NCI-H345 treated with DMSO at 0.1 percent for 48 hours (cell line): ENCODE results near the gene ACSF3.

Experiments
- DNase-seq: peaks from one replicate; lab custom pipeline; 2025; ENCODE audit not compliant: unreplicated experiment; lab: John Stamatoyannopoulos, UW

ACSF3 gene

GRCh38 chr16:89142474-89143195, 49.0 kb downstream of the ACSF3 start:
- DNase-seq = no peak

DNA sequence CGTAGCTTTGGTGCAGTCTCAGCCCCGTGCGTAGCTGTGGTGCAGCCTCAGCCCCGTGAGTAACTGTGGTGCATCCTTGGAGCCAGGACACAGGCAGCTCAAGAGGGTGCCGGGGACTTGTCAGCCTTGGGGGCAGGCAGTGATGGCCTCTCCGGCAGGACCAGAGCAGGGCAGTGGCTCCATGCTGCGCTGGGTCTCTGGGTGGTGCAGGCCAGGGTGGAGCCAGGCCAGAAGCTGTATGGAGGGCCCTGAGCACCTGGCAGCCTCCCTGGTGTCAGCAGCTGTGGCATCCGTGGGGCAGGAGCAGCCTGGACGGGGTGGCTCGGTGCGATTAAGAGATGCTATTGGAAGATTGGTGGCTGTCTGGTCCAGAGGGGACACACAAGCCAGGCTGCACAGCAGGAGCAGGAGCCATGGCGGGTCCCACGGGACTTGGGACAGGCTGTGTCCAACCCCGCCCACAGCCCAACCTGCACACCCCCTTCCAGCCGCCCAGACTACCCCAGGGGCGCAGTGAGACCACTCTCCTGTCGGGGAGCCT, 49.6 kb downstream of the ACSF3 start:
- DNase-seq = no peak

DNA sequence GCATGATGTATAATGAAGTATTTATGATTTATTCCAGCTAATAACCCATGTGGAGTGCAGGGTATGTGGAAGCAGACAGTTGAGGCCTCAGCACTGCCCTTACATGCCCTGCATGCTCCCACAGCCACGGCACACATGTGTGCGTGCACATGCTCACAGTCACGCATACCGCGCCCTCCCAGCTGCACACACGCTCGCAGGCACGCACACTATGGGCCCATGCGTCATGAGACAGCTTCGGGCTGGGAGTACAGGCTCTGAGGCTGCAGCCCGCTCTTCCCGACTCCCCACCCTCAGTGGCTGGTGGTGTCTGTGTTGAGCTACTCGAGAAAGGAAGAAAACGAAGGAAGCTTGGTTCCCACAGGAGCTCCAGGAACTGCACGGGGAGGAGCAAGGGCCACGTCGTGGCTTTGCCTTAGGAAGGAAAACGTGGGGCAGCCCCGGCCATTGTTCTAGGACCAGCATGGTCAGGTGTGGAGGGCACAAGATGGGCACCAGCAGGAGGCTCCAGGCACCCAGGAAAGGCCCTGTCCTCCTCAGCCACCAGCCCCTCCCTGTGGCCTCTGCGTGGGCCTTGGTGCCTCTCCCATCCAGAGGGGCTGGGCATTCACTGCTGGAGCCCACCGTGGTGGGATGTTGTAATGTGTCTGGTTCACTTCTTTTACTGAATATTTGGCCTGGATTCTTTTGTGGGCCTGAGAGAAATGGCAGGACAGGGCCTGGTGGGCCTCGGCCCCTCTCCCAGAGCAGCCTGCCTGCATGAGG, 50.4 kb downstream of the ACSF3 start:
- DNase-seq = no peak

DNA sequence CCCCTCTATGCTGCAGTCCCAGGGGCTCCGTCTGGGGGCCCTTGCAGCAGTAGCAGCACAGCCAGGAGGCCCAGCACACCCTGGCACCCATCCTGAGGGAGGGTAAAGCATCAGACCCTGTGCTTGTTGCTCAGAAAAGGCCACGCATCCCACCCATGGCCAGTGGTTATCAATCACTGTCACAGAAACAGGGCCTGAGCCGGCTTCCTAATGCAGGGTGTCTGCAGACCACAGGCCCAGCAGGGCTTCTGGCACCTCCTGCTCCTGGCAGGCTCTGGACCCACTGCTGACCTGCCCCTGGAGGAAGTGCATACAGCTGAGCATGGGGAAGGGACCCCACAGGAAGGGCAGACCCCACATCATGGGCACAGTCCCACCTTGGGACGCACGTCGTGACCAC, 51.0 kb downstream of the ACSF3 start:
- DNase-seq = no peak

DNA sequence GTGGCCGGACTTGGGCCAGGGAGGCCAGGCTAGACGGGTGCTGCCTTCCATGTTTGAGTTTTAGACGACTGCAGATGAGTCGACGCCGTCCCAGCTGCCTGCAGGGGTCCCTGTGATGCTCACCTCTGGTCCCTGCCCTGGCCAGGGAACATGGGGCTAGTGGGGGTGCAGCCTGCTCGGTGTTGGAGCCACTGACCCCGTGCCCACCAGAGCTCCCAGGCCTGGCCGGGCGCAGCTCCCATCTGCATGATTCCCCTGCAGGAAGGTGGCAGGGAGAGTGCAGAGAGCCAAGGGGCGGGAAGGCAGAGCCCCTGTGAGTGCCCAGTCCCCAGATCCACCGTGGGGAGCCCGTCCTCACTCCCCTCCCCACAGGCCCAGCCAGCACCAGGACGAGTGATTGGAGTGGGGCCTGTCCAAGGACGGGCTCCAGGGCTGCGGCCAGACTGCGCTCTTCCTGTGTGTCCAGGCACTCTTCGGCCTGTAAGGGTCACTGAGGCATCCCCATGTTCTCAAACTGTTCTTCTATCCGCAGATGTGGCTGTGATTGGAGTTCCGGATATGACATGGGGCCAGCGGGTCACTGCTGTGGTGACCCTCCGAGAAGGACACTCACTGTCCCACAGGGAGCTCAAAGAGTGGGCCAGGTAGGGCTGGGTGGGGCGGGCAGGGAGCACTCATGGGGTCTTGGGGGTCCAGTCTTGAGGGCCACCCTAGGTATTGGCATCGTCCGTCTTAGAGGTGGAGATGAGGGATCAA, 51.9 kb downstream of the ACSF3 start:
- no peak for DNase-seq

DNA sequence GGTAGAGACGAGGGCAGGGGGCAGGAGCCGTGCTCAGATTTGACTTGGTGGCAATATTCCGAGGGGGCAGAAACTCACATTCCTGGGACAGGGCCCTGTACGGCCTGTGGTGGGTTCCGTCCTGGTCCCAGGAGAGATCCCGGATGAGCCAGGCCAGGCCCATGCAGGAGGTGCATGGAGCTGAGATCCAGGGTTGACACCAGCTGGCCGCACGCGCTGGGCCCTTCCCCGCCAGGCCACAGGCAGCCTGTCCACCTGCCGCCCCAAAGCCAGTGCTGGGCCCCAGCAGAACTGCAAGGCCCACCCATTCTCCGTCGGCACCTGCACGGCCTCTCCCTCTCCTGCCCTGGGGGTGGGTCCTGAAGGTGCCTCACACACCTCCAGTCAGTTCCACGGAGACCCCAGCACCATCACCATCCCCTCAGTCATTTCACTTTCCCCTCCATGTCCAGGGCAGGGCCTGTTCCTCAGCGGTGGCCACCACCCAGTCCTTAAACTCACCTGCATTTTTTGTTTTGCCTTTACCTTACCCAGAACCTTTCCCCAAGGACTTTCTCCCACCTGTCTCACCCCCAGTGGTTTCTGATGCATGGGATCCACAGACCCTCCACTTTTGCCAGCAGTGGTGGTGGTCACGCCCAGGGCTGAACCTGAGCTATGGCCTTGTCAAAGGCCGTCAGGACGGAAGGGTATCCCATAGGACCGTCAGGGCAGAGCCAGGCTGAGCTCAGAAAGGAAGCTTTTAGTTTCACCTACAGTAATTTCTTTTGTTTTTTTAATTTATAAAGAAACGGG, 52.8 kb downstream of the ACSF3 start:
- no peak for DNase-seq

DNA sequence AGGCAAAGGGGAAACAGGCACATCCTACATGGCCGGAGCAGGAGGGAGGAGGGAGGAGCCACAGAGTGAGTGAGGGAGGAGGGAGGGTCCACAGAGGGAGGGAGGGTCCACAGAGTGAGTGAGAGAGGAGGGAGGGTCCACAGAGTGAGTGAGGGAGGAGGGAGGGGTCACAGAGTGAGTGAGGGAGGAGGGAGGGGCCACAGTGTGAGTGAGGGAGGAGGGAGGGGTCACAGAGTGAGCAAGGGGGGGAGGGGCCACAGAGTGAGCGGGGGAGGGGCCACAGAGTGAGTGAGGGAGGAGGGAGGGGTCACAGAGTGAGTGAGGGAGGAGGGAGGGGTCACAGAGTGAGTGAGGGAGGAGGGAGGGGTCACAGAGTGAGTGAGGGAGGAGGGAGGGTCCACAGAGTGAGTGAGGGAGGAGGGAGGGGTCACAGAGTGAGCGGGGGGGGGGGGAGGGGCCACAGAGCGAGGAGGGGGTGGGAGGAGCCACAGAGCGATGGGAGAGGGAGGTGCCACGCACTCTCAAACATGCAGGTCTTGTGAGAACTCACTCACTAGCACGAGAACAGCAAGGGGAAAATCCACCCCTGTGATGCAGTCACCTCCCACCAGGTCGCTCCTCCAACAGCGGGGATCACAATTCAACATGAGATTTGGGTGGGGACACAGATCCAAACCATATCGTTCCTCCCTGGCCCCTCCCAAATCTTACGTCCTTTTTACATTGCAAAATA, 53.6 kb downstream of the ACSF3 start:
- DNase-seq = no peak

GRCh38 chr16:89149386-89149785, 55.7 kb downstream of the ACSF3 start:
- no peak for DNase-seq

DNA sequence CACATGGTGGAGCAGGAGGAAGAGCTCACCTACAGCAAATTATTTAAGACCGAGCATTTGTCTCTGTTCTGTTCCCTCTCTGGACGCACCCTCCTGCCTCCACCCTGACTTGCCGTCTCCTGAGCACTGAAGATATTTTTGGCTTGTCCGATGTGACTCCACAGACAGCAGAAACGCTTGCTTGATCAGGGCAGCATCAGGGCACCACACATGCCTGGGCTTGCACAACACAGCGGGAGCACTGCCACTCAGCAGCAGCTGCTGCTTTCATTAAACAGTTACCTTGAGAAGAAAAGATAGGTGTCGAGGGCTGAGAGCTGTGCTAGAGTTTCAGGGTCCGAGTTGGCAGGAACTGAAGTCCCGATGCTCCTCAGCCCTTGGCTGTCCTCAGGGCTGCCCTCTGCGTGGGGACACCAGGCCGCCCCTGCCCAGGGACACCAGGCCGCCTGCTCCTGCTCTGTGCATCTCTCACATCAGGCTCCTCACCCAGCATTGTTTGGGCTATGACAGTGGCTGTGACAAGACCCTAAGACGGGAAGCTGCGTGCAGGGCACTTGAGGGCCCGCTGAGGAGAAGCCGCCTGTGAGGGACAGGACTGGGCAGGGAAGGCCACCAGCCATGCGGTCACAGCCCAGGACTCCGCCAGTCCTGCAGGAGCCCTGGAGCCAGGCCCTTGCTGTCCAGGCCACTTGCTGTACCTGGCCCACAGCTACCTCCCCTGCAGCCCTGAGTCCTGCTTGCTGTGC, 56.6 kb downstream of the ACSF3 start:
- DNase-seq = peak; percentile 52

- DNase-seq = no peak
Measured at GRCh38 chr16:89150981-89151380, 57.3 kb downstream of the ACSF3 start.

- no peak for DNase-seq
Measured at GRCh38 chr16:89152831-89153700, 59.4 kb downstream of the ACSF3 start.

DNA sequence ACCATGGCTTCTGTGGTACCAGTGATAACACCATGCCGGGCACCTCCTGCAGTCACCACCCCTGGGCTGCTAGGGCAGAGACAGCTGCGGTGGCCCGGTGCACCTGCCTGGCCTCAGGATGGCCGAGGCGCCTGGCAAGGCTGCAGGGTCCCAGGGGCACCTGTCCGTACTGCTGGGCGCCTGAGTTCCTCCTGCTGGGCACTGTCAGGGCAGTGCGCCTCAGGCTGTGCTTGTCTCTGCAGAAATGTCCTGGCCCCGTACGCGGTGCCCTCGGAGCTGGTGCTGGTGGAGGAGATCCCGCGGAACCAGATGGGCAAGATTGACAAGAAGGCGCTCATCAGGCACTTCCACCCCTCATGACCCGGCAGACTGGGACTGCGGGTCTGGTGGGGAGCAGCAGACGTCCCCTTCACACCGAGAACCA, 60.2 kb downstream of the ACSF3 start:
- DNase-seq = no peak

GRCh38 chr16:89154390-89155183, 60.9 kb downstream of the ACSF3 start:
- DNase-seq = no peak

DNA sequence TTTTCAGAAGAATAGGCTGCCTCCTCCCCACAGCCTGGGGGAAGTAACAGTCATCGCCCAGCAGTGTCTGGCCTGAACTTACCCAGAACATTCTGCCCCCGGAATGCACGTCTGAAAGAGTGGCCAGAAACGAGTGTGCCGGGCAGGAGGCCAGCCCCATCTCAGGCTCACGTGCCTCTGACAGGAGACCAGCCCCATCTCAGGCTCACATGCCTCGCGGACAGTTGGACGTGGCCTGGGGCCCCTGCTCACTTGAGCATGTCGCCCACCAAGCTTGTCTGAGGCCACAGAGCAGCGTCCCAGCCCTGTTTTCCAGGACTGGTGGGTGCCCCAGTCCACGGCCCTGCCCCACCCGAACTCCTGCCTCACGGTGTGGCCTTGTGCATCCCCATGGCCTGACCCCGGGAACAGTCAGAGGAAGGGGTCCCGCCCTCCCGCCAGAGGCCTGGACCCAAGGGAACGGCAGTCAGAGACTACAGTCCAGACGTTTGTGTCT, 61.6 kb downstream of the ACSF3 start:
- DNase-seq = no peak

- DNase-seq = no peak
Measured at GRCh38 chr16:89155851-89156739, 62.4 kb downstream of the ACSF3 start.
